Liver (tissue), 9 donors: ENCODE data around the gene APBA3. TPM values are rescaled to one million over a fixed set of nuclear protein-coding genes. Genes with fewer than 3 reads are reported as not detected.

ENCODE experiments used
- DNase-seq: peaks from one replicate; pipeline ENCODE4 v3.0.0-alpha.2; 2017; ENCODE audit warnings: low spot score
- H3K27ac ChIP-seq, 2 donors: one replicate each; pipeline ENCODE4 v1.7.0; 2013; ENCODE audit warnings: inconsistent platforms in 2 of 2, low read length in 2 of 2, control low read depth in 1 of 2, low read depth in 1 of 2, mild to moderate bottlenecking in 1 of 2
- H3K27me3 ChIP-seq, 4 donors: one replicate each; pipeline versions ENCODE4 v1.6.1 to v1.7.0; 2013; ENCODE audit warnings: low read length in 3 of 4, inconsistent platforms in 1 of 4, mild to moderate bottlenecking in 1 of 4, moderate library complexity in 1 of 4; ENCODE audit not compliant: control insufficient read depth in 4 of 4, insufficient read depth in 4 of 4
- H3K36me3 ChIP-seq, 4 donors: one replicate each; pipeline versions ENCODE4 v1.6.1 to v1.7.0; 2013; ENCODE audit warnings: low read length in 3 of 4, mild to moderate bottlenecking in 3 of 4, low read depth in 1 of 4, moderate library complexity in 1 of 4; ENCODE audit not compliant: control insufficient read depth in 4 of 4, insufficient read depth in 3 of 4
- H3K4me1 ChIP-seq, 4 donors: one replicate each; pipeline versions ENCODE4 v1.6.1 to v1.7.0; 2013; ENCODE audit warnings: low read length in 3 of 4, mild to moderate bottlenecking in 3 of 4, moderate library complexity in 1 of 4; ENCODE audit not compliant: control insufficient read depth in 4 of 4, insufficient read depth in 4 of 4
- H3K4me3 ChIP-seq, 3 donors: one replicate each; pipeline versions ENCODE4 v1.6.1 to v1.7.0; 2013; ENCODE audit warnings: low read length in 3 of 3, control low read depth in 1 of 3, low read depth in 1 of 3, mild to moderate bottlenecking in 1 of 3
- H3K9ac ChIP-seq, 2 donors: one replicate each; pipeline ENCODE4 v1.7.0; 2013; ENCODE audit warnings: low read length in 2 of 2, mild to moderate bottlenecking in 2 of 2, moderate library complexity in 2 of 2, control low read depth in 1 of 2, low read depth in 1 of 2
- H3K9me3 ChIP-seq, 4 donors: one replicate each; pipeline versions ENCODE4 v1.6.1 to v1.7.0; 2013; ENCODE audit warnings: low read length in 3 of 4; ENCODE audit not compliant: control insufficient read depth in 4 of 4
- EGR1 ChIP-seq, 2 donors: IDR thresholded peaks; 2 replicates each; pipeline ENCODE4 v1.6.1; 2016 to 2018; ENCODE audit warnings: antibody characterized with exemption in 2 of 2, low read depth in 2 of 2
- FOXA1 ChIP-seq: IDR thresholded peaks from 2 replicates; pipeline ENCODE4 v1.6.1; 2016; ENCODE audit warnings: antibody characterized with exemption
- GABPA ChIP-seq, 2 donors: IDR thresholded peaks in 1 of 2; conservative IDR thresholded peaks in 1 of 2; 2 replicates each; pipeline ENCODE4 v1.6.1; 2016; ENCODE audit warnings: antibody characterized with exemption in 2 of 2, mild to moderate bottlenecking in 1 of 2, moderate library complexity in 1 of 2
- HNF4A ChIP-seq, 2 donors: conservative IDR thresholded peaks; 2 replicates each; pipeline ENCODE4 v1.6.1; 2016; ENCODE audit warnings: antibody characterized with exemption in 2 of 2, mild to moderate bottlenecking in 2 of 2
- HNF4G ChIP-seq: IDR thresholded peaks from 2 replicates; pipeline ENCODE4 v1.6.1; 2016; ENCODE audit warnings: antibody characterized with exemption
- JUND ChIP-seq, 2 donors: IDR thresholded peaks; 2 replicates each; pipeline ENCODE4 v1.6.1; 2016; ENCODE audit warnings: antibody characterized with exemption in 2 of 2
- MAX ChIP-seq: IDR thresholded peaks from 2 replicates; pipeline ENCODE4 v1.6.1; 2016; ENCODE audit warnings: antibody characterized with exemption
- NR2F2 ChIP-seq: IDR thresholded peaks from 2 replicates; pipeline ENCODE4 v1.6.1; 2016; ENCODE audit warnings: antibody characterized with exemption
- RAD21 ChIP-seq, 2 donors: IDR thresholded peaks; 2 replicates each; pipeline ENCODE4 v1.6.1; 2016; ENCODE audit warnings: antibody characterized with exemption in 2 of 2, mild to moderate bottlenecking in 2 of 2
- ZBTB33 ChIP-seq: IDR thresholded peaks from 2 replicates; pipeline ENCODE4 v1.6.1; 2016; ENCODE audit warnings: antibody characterized with exemption
- WGBS: extraction: QIAGEN DNeasy Blood & Tissue Kit; methylation state at CpG from one replicate; pipeline ENCODE4 v1.1.7; 2013; 5-methylcytosine and 5-hydroxymethylcytosine counted together
- polyA plus RNA-seq, 2 donors: library from polyadenylated mRNA; stranded (reverse) in 1 of 2; unstranded in 1 of 2; fragments of 200-250 nt in 1 of 2; fragments of >200 nt in 1 of 2; fragmentation: Nextera tagmentation in 1 of 2; extraction: Ambion mirVana in 1 of 2; gene quantifications; one replicate each; pipeline versions ENCODE4 v1.2.1 to v1.2.3, GENCODE V29; 2013 to 2015
- total RNA-seq, 2 donors: library from RNA; depleted of rRNA; stranded (reverse); fragments of >200 nt; gene quantifications; one replicate each; pipeline ENCODE4 v1.2.3, GENCODE V29; 2014
- TF ChIP-seq, protein P1 (sequence below): IDR thresholded peaks from 2 replicates; pipeline ENCODE4 v1.6.1; 2016; ENCODE audit warnings: antibody characterized with exemption, mild to moderate bottlenecking
- donor health status: healthy.
- donor health status: healthy.
- donor health status: healthy.
- donor health status: healthy.
- donor health status: healthy.

APBA3 gene
- total and polyA plus RNA-seq, 4 donors: 6.4 to 24.3 (median 10.7) TPM

GRCh38 chr19:3792114-3792513 lies 30.6 kb upstream of the APBA3 start:
- no peak overlapping the region for H3K4me3 ChIP-seq
- H3K36me3 ChIP-seq: no peaks in the 10 kb centered on the region
- H3K27me3 ChIP-seq: no peaks in the 10 kb centered on the region
- peaks cover 0 to 5% (median 3%) of the 10 kb centered on the region in 4 donors for H3K9me3 ChIP-seq
- H3K27ac ChIP-seq: no peak overlapping the region
- TF ChIP-seq EGR1 (IDR thresholded peaks at IDR 0.05; ENCODE audit: low read depth in 2 of 2) (no peak), FOXA1 (no peak)
- H3K4me1 ChIP-seq: no peaks in the 10 kb centered on the region
- 71% methylated on average over 3 of the region's 3 CpGs for WGBS
- H3K9ac ChIP-seq: no peak overlapping the region
- DNase-seq: no peak

DNA sequence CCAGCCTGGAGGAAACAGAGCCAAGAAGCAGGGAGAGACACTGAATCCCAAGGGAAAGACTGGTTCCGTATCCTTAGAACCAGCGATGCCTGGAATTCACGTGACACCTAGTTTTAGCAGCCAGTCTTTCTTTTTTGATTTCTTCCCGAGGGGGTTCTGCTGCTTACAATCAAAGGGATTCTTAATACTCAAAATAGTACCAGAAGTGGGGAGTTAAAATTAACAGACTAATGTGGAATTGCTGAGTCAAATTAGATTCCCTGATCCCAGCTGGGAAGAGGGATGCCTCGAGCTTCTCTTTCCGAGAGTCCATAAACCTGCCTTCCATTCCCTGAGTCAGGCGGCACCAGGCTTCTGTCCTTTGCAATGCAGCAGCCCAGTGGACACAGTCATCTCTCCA lies 29.4 kb upstream of the APBA3 start:
- peaks cover 0 to 2% (median 0%) of the 10 kb centered on the region in 4 donors for H3K9me3 ChIP-seq
- 81% methylated on average over 7 of the region's 7 CpGs for WGBS
- H3K4me3 ChIP-seq: no peak overlapping the region
- TF ChIP-seq HNF4G: no peak
- no peak for TF ChIP-seq EGR1 (IDR thresholded peaks at IDR 0.05; ENCODE audit: low read depth in 2 of 2)
- TF ChIP-seq JUND (IDR thresholded peaks at IDR 0.05): no peak
- no peak for TF ChIP-seq ZBTB33
- TF ChIP-seq, protein P1, sequence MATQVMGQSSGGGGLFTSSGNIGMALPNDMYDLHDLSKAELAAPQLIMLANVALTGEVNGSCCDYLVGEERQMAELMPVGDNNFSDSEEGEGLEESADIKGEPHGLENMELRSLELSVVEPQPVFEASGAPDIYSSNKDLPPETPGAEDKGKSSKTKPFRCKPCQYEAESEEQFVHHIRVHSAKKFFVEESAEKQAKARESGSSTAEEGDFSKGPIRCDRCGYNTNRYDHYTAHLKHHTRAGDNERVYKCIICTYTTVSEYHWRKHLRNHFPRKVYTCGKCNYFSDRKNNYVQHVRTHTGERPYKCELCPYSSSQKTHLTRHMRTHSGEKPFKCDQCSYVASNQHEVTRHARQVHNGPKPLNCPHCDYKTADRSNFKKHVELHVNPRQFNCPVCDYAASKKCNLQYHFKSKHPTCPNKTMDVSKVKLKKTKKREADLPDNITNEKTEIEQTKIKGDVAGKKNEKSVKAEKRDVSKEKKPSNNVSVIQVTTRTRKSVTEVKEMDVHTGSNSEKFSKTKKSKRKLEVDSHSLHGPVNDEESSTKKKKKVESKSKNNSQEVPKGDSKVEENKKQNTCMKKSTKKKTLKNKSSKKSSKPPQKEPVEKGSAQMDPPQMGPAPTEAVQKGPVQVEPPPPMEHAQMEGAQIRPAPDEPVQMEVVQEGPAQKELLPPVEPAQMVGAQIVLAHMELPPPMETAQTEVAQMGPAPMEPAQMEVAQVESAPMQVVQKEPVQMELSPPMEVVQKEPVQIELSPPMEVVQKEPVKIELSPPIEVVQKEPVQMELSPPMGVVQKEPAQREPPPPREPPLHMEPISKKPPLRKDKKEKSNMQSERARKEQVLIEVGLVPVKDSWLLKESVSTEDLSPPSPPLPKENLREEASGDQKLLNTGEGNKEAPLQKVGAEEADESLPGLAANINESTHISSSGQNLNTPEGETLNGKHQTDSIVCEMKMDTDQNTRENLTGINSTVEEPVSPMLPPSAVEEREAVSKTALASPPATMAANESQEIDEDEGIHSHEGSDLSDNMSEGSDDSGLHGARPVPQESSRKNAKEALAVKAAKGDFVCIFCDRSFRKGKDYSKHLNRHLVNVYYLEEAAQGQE: no peak
- H3K36me3 ChIP-seq: no peaks in the 10 kb centered on the region
- no peaks in the 10 kb centered on the region for H3K27me3 ChIP-seq
- H3K4me1 ChIP-seq: no peaks in the 10 kb centered on the region
- DNase-seq: no peak
- no peak overlapping the region for H3K9ac ChIP-seq
- no peak overlapping the region for H3K27ac ChIP-seq

- Histone ChIP-seq H3K9me3 (peaks cover 0 to 2% (median 0%) of the 10 kb centered on the region in 4 donors), H3K27ac (no peak overlapping the region), H3K36me3 (no peaks in the 10 kb centered on the region), H3K4me1 (peaks cover 0 to 7% (median 1%) of the 10 kb centered on the region in 4 donors), H3K27me3 (peaks cover 0 to 4% (median 0%) of the 10 kb centered on the region in 4 donors), H3K9ac (no peak overlapping the region), H3K4me3 (no peak overlapping the region)
- no peak for TF ChIP-seq NR2F2
- no peak for TF ChIP-seq EGR1 (IDR thresholded peaks at IDR 0.05; ENCODE audit: low read depth in 2 of 2)
- TF ChIP-seq RAD21 (IDR thresholded peaks at IDR 0.05): no peak
- TF ChIP-seq, protein P1: no peak
- no peak for TF ChIP-seq HNF4A (conservative IDR thresholded peaks at IDR 0.05)
- TF ChIP-seq ZBTB33: no peak
- no peak for TF ChIP-seq GABPA (IDR thresholded peaks at IDR 0.05 in 1 of 2, conservative IDR thresholded peaks at IDR 0.05 in 1 of 2)
- no peak for TF ChIP-seq MAX
- 64% methylated on average over 6 of the region's 6 CpGs for WGBS
- no peak for DNase-seq
Observed at GRCh38 chr19:3790209-3790734, 28.8 kb upstream of the APBA3 start.
